NCI-H446 treated with DMSO at 0.1 percent for 48 hours (cell line): ENCODE data around the gene ROGDI.
A peak's percentile ranks its signal among the peaks of the same experiment; 100 is the strongest.
"Not testable (repeated sequence)": the region's sequence is repeated elsewhere in the genome, so short reads cannot be mapped to it uniquely, and the experiment has no call there.

ENCODE experiments used
- DNase-seq: peaks from one replicate; lab custom pipeline; 2025; lab: John Stamatoyannopoulos, UW

The ROGDI gene

GRCh38 chr16:4790871-4791270 is 11.6 kb downstream of the ROGDI start:
- no peak for DNase-seq

- no peak for DNase-seq
Measured at GRCh38 chr16:4790261-4790660, 12.2 kb downstream of the ROGDI start.

GRCh38 chr16:4788910-4789309 is 13.5 kb downstream of the ROGDI start:
- DNase-seq, result no peak

GRCh38 chr16:4788489-4788889 is 13.9 kb downstream of the ROGDI start:
- no peak for DNase-seq

GRCh38 chr16:4787627-4788482 is 14.6 kb downstream of the ROGDI start, which contains the start of gene SEPTIN12:
SEPTIN12 (minus strand) TSS chr16:4788345; CDS start chr16:4787645, 700 bp downstream.
- no peak for DNase-seq

- DNase-seq, result no peak
Measured at GRCh38 chr16:4787068-4787467, 15.4 kb downstream of the ROGDI start.

GRCh38 chr16:4785758-4786433 is 16.5 kb downstream of the ROGDI start:
- DNase-seq, result no peak

- DNase-seq, result not testable (repeated sequence)
Measured at GRCh38 chr16:4784444-4784987, 17.9 kb downstream of the ROGDI start.

- DNase-seq, result no peak
Measured at GRCh38 chr16:4783951-4784336, 18.5 kb downstream of the ROGDI start.

- no peak for DNase-seq
Measured at GRCh38 chr16:4783251-4783950, 19.0 kb downstream of the ROGDI start.

- DNase-seq, result no peak
Measured at GRCh38 chr16:4780235-4780634, 22.2 kb downstream of the ROGDI start.

GRCh38 chr16:4778050-4778392 is 24.4 kb downstream of the ROGDI start:
- no peak for DNase-seq

- no peak for DNase-seq
Measured at GRCh38 chr16:4777339-4778049, 24.9 kb downstream of the ROGDI start.

- no peak for DNase-seq
Measured at GRCh38 chr16:4776141-4776705, 26.2 kb downstream of the ROGDI start.

- DNase-seq, result no peak
Measured at GRCh38 chr16:4775005-4775404, 27.4 kb downstream of the ROGDI start.

- no peak for DNase-seq
Measured at GRCh38 chr16:4772351-4772750, 30.1 kb downstream of the ROGDI start.

- no peak for DNase-seq
Measured at GRCh38 chr16:4771646-4772045, 30.8 kb downstream of the ROGDI start.

GRCh38 chr16:4769306-4769638 is 33.2 kb downstream of the ROGDI start:
- no peak for DNase-seq

- peak; percentile 80 for DNase-seq
Measured at GRCh38 chr16:4768549-4769305, 33.7 kb downstream of the ROGDI start.

- no peak for DNase-seq
Measured at GRCh38 chr16:4767872-4768548, 34.4 kb downstream of the ROGDI start.
